Muscle of leg (tissue), 11 donors: ENCODE measurements around the gene MMP21. TPM values are rescaled to one million over a fixed set of nuclear protein-coding genes. Genes with fewer than 3 reads are reported as not detected.
A peak's percentile ranks its signal among the peaks of the same experiment; 100 is the strongest.

Experiments
- DNase-seq: peaks from one replicate; pipeline ENCODE4 v3.0.0; 2013
- H3K27ac ChIP-seq: one replicate; pipeline ENCODE4 v1.5.1; 2013; ENCODE audit warnings: mild to moderate bottlenecking, low read length, control low read depth
- H3K27me3 ChIP-seq: one replicate; pipeline ENCODE4 v1.6.1; 2013; ENCODE audit warnings: low read length; ENCODE audit not compliant: control insufficient read depth, insufficient read depth
- H3K36me3 ChIP-seq: one replicate; pipeline ENCODE4 v1.6.1; 2013; ENCODE audit warnings: low read length; ENCODE audit not compliant: control insufficient read depth, insufficient read depth
- H3K4me1 ChIP-seq: one replicate; pipeline ENCODE4 v1.6.1; 2013; ENCODE audit warnings: low read length; ENCODE audit not compliant: control insufficient read depth, insufficient read depth
- H3K4me3 ChIP-seq: one replicate; pipeline ENCODE4 v1.5.1; 2013; ENCODE audit warnings: low read length, control low read depth
- H3K9me3 ChIP-seq: replicated peaks from 2 replicates; pipeline ENCODE4 v1.6.1; 2013; ENCODE audit warnings: low read depth, low read length; ENCODE audit not compliant: control insufficient read depth
- WGBS: methylation state at CpG from one replicate; pipeline ENCODE4 v1.1.5; 2013; ENCODE audit warnings: missing lambda C conversion rate; ENCODE audit not compliant: insufficient coverage; 5-methylcytosine and 5-hydroxymethylcytosine counted together
- polyA plus RNA-seq, 8 donors: library from polyadenylated mRNA; unstranded; fragments of 120-200 nt; gene quantifications; one replicate each; pipeline versions ENCODE4 v1.2.1 to v1.2.3, GENCODE V29; 2013; ENCODE audit warnings: inconsistent platforms in 1 of 8, low replicate concordance in 1 of 8; ENCODE audit not compliant: insufficient read length in 8 of 8, insufficient read depth in 1 of 8
- total RNA-seq: library from RNA; stranded (reverse); fragments of 120-200 nt; gene quantifications from one replicate; pipeline ENCODE4 v1.2.4, GENCODE V29; 2013

The MMP21 gene
- total and polyA plus RNA-seq, 9 donors = 0.18 to 1.3 (median 0.29) TPM

DNA sequence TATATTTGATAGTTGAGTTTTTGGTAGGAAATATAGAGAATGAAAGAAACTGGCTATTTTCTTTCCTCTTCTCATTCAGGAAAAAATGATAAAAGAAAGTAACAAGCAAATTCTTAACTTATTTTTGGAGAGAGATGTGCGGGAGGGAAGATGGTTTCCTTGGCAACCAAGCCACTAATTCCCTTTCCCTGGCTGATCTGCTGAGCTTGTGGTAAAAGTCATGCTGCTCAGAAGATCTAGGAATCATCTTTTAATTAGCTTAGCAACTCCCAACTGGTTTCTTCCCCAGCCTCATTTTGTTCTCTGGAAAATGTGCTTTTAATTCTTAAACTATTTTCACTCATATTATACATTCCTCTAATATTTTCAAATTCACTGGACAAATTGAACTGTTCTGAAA, 35.6 kb upstream of the MMP21 start:
- peak; percentile 17 for DNase-seq
- no peaks in the 10 kb centered on the region for H3K27me3 ChIP-seq
- no peak overlapping the region for H3K4me3 ChIP-seq
- peaks cover 11% of the 10 kb centered on the region for H3K4me1 ChIP-seq
- H3K27ac ChIP-seq = no peak overlapping the region
- peaks cover 58% of the 10 kb centered on the region for H3K36me3 ChIP-seq
- no CpG with 5 or more reads among the region's 1 CpG for WGBS
- no peaks in the 10 kb centered on the region for H3K9me3 ChIP-seq

GRCh38 chr10:125808047-125808446, 32.4 kb upstream of the MMP21 start:
- WGBS = no CpG with 5 or more reads among the region's 1 CpG
- H3K4me3 ChIP-seq = no peak overlapping the region
- H3K27me3 ChIP-seq = no peaks in the 10 kb centered on the region

DNA sequence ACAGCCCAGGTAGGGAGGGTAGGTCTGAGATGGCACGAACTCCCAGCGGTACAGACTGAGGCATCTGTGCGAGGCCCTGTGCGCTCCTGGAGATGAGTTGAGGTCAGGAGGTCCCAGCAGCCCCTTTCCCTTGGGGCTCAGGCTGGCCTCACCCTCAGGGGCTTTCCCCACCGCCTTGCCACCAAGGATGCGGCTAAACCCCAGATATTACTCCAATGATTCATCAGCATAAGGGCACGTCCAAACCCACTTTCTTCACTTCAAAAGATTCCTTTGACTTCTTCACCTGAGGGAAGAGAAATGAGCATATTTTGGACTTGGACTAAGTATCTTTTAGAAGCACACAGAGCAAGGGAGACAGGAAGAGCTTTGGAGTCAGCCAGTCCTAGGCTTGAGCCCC, 27.1 kb upstream of the MMP21 start:
- Histone ChIP-seq H3K4me1 (no peaks in the 10 kb centered on the region), H3K27ac (no peak overlapping the region), H3K36me3 (peaks cover 76% of the 10 kb centered on the region), H3K4me3 (no peak overlapping the region), H3K27me3 (no peaks in the 10 kb centered on the region), H3K9me3 (no peaks in the 10 kb centered on the region)
- DNase-seq = no peak
- 100% methylated on average over 3 of the region's 7 CpGs for WGBS

More at GRCh38 chr10:125808047-125808446, 32.4 kb upstream of the MMP21 start:
- H3K27ac ChIP-seq = no peak overlapping the region
- DNase-seq = no peak
- peaks cover 65% of the 10 kb centered on the region for H3K36me3 ChIP-seq
- H3K4me1 ChIP-seq = no peaks in the 10 kb centered on the region
- H3K9me3 ChIP-seq = no peaks in the 10 kb centered on the region

- H3K36me3 ChIP-seq = peaks cover 76% of the 10 kb centered on the region
- no peaks in the 10 kb centered on the region for H3K4me1 ChIP-seq
- WGBS = 79% methylated on average over 5 of the region's 5 CpGs
- DNase-seq = no peak
- no peak overlapping the region for H3K27ac ChIP-seq
- H3K9me3 ChIP-seq = no peaks in the 10 kb centered on the region
- H3K27me3 ChIP-seq = no peaks in the 10 kb centered on the region
- no peak overlapping the region for H3K4me3 ChIP-seq
Measured at GRCh38 chr10:125802131-125802530, 26.5 kb upstream of the MMP21 start.

DNA sequence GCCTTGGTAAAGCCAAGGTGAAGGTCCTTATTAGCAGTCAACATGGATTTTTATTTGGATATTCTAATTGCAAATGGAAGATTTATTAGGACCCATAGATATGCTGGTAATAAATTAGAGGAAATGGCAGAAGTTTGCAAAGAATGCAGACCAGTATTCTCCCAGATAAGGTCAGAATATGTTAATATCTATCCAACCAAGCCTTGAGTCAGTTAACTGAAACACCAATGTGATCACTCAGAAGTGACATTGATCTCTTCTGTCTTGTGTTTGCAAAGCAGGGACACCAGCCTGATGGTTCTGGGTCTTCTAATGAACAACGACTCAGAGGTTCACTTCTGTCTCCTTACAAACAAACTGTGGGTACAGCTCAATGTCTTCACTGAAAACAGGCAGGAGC, 26.0 kb upstream of the MMP21 start:
- H3K36me3 ChIP-seq = peaks cover 74% of the 10 kb centered on the region
- H3K4me3 ChIP-seq = no peak overlapping the region
- H3K27ac ChIP-seq = no peak overlapping the region
- no peaks in the 10 kb centered on the region for H3K27me3 ChIP-seq
- 100% methylated on average over 1 of the region's 1 CpG for WGBS
- H3K9me3 ChIP-seq = no peaks in the 10 kb centered on the region
- H3K4me1 ChIP-seq = no peaks in the 10 kb centered on the region
- DNase-seq = no peak

GRCh38 chr10:125799451-125800182, 24.0 kb upstream of the MMP21 start:
- peaks cover 74% of the 10 kb centered on the region for H3K36me3 ChIP-seq
- no peaks in the 10 kb centered on the region for H3K4me1 ChIP-seq
- no peak overlapping the region for H3K4me3 ChIP-seq
- H3K9me3 ChIP-seq = no peaks in the 10 kb centered on the region
- no peak overlapping the region for H3K27ac ChIP-seq
- no peaks in the 10 kb centered on the region for H3K27me3 ChIP-seq
- WGBS = 80% methylated on average over 4 of the region's 8 CpGs
- DNase-seq = no peak

DNA sequence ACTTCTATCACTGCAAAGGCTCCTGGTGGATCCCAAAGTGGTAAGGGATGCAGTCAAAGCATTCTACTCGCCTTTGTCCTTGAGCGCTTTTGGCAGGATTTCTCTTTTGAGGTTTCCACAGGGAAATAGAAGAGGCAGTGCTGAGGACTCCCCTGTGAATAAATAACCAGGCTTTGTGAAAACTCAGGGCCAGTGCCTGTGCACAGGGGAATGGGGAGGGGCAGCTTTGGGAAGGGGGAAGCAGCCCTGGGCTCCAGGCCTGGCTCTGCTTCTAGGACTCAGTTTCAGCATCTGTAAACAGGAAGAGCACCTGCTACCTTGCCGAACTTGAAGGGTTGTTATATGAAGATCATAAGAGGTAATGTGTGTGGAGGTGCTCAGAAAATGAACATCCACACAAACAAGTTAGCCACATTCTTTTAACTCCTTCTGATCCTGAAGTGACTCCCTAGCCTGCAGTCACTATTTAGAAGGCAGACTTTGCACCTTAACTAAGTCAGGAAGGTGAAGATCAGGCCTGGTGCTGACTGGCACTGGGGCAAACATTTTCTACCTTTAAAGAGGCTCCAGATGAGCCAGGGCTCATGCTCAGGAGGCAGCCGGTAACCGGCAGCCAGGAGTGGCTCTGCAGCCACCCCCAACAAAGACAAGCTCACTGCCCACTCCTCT, 22.5 kb upstream of the MMP21 start:
- no peak overlapping the region for H3K27ac ChIP-seq
- no peaks in the 10 kb centered on the region for H3K9me3 ChIP-seq
- DNase-seq = no peak
- 63% methylated on average over 4 of the region's 5 CpGs for WGBS
- no peaks in the 10 kb centered on the region for H3K27me3 ChIP-seq
- H3K4me3 ChIP-seq = no peak overlapping the region
- peaks cover 73% of the 10 kb centered on the region for H3K36me3 ChIP-seq
- no peaks in the 10 kb centered on the region for H3K4me1 ChIP-seq

GRCh38 chr10:125797424-125797823, 21.8 kb upstream of the MMP21 start:
- Histone ChIP-seq H3K4me3 (no peak overlapping the region), H3K27ac (no peak overlapping the region), H3K9me3 (no peaks in the 10 kb centered on the region), H3K36me3 (peaks cover 75% of the 10 kb centered on the region), H3K4me1 (no peaks in the 10 kb centered on the region), H3K27me3 (no peaks in the 10 kb centered on the region)
- no peak for DNase-seq
- 88% methylated on average over 5 of the region's 8 CpGs for WGBS

DNA sequence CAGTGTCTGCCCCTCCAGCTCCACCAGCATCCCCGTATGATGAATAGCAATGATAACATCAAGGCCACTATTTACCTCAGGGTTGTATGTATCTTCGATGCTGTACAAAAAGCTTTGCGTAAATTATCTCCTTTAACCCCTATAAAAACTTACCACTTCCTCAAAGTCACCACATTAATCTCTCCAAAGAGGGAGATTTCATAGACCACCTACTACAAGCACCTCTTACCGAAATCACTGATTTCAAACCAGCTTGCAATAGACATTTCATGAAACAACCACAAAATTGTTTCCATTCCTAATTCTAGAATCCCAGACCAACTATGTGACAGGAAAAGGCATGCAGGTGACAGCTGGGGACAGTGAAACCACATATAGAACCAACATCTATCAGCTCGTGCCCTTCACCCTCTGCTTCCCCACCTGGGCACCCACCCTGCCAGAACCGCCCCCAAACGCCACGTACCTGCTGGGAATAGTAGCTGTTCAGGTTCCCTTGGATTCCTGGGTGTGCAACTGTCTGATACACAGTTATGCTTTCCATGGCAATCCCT, 20.1 kb upstream of the MMP21 start:
- Histone ChIP-seq H3K36me3 (peaks cover 76% of the 10 kb centered on the region), H3K9me3 (no peaks in the 10 kb centered on the region), H3K27me3 (no peaks in the 10 kb centered on the region), H3K4me3 (no peak overlapping the region), H3K4me1 (no peaks in the 10 kb centered on the region), H3K27ac (no peak overlapping the region)
- no peak for DNase-seq
- 90% methylated on average over 2 of the region's 8 CpGs for WGBS

DNA sequence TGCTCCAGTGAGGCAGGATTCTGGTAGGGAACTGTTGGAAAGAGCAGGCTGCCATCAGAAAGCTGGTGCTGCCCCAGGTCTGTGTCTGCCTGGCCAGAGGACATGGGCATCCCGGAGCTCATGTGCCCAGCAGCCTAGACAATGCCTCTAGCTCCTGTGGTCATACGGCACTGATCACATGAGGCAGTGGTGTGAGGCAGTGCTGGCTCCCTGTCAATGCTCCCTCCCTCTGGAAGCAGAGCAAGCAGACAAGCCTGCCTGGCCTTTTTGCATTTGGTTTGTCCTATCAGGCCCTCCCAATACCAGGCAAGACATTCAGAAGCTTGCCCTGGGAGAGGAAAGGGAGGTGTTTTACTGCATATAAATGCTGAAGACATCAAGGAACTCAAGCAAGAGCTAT, 19.5 kb upstream of the MMP21 start:
- Histone ChIP-seq H3K4me1 (no peaks in the 10 kb centered on the region), H3K4me3 (no peak overlapping the region), H3K9me3 (no peaks in the 10 kb centered on the region), H3K27ac (no peak overlapping the region), H3K27me3 (no peaks in the 10 kb centered on the region), H3K36me3 (peaks cover 74% of the 10 kb centered on the region)
- 75% methylated on average over 2 of the region's 2 CpGs for WGBS
- no peak for DNase-seq
